Activated CD4-positive, CD25-positive, alpha-beta regulatory T cell treated with anti-CD3 and anti-CD28 coated beads, Interleukin-2, amount 50 U/mL, for 72 hours (primary cell): ENCODE measurements around the gene ZNF512B.
"Not testable (repeated sequence)": the region's sequence is repeated elsewhere in the genome, so short reads cannot be mapped to it uniquely, and the experiment has no call there.

ENCODE experiments used
- DNase-seq: peaks from one replicate; pipeline ENCODE4 v3.0.0; 2021

ZNF512B gene

DNA sequence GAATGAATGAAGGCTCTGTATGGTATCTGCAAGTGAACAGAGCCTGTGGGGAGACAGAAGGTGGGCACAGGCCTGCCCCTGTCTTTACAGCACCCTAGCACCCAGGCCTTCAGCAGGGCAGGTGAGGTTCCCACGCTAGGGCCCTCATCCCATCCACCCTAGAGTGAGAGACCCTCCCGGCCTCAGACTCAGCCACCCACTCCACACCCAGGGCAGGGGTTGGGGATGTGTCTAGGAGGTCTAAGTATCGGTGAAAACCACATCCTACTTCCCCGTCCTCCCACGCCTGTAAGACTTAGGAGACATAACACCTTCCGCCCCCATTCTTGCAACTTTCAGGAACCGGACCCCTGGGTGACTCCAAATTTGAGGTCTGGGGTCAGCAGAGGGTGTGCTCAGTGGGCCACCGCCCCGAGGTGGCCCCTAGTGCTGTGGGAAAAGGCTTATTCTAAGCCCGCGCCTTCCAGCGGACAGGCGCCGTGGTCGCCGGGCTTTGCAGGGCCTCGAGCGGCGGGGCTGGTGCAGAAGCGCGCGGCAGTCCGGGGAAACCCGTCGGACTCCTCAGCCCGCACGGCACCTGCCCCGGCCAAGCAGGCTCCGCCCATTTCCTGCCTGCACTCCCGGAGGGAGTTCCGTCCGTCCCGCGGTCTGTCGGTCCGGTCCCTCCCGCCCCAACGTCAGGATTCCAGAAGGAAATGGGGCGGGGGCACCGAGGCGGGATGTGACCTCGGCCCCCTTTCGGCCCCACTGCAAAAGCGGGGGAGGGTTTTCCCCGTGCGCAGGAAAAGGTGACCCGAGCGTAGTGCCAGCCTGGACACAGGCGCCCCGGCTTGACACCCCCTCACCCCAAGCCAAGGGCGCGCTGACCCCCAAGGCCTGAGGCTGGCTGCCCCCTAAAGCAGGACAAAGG is 8.8 kb upstream of the ZNF512B start:
- DNase-seq: peak; percentile 76

DNA sequence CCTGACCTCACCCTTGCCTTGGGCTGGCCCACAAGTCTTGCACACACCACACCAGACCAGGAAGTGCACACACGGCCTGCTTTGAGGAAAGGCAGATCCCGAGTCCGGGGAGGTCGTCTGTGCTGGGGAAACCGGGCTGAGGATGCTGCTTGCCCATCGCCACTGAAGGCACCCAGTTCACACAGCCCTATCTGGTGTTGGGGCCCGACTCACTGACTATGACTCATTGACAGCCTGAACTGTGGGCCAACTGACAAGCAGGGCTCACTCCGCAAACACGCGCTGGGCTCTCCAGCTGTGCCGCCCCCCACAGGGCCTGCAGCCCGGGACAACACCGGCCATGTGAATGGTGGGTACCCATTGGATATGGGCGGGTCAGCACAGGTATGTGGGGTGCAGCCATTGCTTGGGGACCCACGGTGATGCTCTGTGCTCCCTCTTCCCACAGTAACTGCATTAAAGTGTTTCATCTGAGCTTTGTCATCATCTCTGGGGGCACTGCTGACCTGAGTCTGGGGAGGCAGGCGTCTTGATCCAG is 8.1 kb upstream of the ZNF512B start:
- peak; percentile 60 for DNase-seq

DNA sequence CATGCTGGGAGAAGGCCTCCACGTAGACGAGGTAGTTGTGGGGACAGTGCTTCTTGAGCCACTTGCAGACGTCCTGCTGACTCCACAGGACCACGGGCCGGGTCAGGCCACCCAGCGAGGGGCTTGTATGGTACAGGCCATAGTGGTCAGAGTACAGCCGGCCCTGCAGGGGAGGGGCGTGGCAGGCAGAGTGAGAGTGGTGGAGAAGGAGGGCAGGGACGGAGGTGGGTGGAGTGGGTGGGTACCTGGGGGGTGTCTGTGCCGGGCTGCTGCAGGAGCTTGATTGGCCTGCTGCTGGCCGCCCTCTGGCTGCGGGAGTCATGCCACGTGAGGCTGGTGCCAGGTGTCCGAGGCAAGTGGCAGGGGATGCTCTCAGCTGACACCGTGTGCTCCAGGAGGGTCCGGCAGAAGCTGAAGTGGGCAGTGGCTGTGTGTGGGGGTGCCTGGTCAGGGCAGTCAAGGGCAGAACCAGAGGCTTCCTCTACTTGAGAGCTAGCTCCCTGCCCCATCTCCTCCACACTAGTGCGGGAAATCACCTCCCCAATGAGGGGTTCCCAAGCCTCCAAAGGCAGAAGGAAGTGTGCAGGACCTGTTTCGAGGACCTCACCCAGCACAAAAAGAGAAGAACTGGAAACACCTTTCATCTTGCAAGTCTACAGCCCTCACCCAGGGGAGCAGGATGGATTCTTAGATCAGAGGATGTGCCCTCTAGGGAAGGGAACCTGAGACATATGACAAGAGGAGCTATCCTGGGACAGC is 7.4 kb upstream of the ZNF512B start:
- no peak for DNase-seq

DNA sequence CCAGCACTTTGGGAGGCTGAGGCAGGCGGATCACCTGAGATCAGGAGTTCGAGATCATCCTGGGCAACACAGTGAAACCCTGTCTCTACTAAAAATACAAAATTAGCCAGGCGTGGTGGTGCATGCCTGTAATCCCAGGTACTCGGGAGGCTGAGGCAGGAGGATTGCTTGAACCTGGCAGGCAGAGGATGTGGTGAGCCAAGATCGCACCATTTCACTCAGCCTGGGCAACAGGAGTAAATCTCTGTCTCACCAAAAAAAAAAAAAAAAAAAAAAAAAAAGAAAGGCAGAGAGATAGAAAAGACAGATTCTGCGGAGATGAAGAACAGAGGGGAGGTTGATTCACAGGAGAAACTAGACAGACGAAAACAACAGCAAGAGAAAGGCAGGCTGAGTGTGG is 6.8 kb upstream of the ZNF512B start:
- not testable (repeated sequence) for DNase-seq

DNA sequence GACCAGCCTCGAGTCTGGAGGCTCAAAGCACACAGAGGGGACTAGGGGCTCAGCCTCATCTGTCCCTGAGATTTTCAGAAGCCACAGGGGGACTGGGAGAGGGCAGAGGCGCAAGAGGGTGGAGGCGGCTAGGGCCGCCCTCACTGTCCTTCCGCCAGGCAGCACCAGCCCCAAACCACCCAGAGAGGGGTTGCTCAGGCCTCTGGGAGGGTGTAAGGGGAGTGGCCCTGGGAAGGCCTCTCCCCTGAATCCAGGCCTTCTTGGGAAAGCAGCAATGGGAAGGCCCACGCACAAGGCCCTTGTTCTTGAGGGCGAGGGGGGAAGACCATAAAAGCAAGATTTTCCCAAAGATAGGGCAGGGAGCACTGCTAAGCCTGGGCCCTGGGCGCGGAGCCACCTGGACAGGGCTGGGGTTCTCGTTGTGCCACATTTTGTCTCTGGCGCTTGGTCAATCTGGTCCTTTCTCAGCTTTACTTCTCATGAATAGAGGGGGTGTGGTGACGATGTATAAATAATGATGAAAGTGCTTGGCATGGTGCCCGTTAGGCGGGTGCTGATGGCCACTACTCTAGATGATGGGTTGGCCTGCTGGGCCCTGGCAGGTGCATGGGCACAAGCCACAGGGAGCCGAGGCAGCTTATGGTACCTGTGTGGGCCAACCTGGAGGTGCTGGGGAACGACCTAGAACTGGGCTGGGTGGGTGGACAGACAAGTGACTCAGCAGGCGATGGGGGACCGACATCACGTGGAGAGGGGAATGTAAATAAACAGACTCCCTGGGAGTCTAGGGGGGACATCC is 4.9 kb upstream of the ZNF512B start:
- DNase-seq: no peak

DNA sequence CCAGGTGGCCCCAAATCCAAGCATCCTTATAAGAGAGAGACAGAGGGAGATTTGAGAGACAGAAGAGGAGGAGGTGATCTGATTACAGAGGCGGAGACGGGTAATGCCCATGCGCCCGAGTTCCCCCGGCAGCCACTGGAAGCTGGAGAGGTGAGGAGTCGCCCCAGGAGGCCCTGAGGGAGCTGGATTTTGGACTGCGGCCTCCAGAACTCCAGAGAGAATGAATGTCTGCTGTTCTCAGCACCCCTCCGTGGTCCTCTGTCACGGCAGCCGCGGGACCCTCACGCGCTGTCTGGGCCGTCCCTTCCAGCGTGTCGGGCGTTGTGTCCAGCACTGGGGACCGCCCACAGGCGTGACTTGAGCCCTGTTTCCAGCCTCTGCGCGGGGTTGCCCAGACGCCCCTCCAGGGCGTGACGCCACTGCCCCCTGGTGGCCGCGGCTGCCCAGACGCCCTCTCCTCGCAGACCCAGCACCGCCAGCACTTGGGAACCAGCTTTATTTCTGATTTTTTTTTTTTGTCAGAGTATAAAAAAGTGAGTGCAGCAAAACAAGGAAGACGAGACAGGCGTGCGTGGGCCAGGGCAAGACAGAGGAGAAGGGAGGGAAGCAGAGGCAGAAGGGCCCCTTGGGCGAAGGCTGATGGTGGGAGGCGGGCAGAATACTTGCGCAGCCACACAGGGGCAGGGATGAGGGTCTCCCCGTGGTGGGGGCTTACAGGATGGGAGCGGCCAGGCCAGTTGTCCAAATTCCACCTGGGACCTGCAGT is 4.1 kb upstream of the ZNF512B start:
- peak; percentile 89 for DNase-seq

DNA sequence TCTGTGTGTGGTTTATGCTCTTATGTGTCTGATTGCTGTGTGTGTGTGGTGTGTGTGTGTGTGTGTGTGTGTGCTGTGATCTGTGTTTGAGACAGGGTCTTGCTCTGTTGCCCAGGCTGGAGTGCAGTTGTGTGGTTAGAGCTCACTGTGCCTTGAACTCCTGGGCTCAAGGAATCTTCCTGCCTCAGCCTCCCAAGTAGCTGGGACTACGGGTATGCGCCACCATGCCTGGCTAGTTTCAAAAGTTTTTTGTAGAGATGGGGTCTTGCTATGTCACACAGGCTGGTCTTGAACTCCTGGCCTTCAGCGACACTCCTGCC is 3.4 kb upstream of the ZNF512B start:
- DNase-seq: no peak

DNA sequence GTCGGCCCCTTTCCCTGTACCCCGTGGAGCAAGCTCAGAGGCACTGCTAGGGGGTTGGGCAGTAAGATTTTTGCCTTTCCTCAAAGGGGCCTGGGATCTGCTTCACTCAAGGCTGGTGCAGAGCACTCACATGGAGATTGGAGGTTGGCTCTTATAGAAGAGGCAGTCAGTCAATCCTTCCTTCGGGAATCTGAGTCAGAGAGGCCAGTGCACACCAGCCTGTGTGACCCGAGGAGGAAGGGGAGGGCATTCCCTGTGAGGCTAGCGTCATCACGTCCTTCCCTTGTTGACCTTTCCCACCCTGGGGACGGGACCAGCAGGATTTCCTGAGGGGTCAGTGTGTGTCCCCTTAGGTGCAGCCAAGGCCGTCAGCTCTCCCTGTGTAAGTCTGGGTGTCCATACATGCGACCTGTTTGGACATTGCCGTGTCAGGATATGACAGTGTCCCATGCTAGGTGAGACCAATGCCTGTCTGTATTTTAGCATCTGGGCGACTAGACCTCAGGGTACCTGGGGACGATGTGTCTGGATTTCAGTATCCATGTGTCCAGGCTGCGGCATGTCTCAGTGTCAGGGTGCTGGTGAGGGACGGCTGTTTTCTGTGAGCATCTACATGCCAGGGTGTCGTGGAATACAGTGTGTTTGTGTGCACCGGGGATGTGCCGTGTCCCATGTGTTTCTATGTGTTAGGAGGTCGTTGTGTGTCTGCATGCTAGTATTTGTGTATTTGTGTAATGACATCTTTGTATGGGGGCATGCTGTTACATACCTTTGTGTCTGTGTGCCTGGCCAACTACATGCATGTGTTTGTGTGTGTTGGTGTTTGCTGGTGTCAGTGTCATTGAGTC is 2.8 kb upstream of the ZNF512B start:
- no peak for DNase-seq

DNA sequence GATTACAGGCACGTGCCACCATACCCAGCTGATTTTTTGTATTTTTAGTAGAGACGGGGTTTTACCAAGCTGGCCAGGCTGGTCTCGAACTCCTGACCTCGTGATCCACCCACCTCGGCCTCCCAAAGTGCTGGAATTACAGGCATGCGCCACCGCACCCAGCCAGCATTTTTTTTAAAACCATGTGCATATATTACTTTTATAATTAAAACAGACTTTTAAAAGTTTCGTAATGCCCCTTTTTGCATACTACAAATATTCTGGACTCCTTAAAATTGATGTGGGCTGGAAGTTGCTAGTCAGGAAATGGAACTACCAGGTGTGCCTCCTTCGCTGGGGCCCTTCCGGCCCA is 2.2 kb upstream of the ZNF512B start:
- not testable (repeated sequence) for DNase-seq

DNA sequence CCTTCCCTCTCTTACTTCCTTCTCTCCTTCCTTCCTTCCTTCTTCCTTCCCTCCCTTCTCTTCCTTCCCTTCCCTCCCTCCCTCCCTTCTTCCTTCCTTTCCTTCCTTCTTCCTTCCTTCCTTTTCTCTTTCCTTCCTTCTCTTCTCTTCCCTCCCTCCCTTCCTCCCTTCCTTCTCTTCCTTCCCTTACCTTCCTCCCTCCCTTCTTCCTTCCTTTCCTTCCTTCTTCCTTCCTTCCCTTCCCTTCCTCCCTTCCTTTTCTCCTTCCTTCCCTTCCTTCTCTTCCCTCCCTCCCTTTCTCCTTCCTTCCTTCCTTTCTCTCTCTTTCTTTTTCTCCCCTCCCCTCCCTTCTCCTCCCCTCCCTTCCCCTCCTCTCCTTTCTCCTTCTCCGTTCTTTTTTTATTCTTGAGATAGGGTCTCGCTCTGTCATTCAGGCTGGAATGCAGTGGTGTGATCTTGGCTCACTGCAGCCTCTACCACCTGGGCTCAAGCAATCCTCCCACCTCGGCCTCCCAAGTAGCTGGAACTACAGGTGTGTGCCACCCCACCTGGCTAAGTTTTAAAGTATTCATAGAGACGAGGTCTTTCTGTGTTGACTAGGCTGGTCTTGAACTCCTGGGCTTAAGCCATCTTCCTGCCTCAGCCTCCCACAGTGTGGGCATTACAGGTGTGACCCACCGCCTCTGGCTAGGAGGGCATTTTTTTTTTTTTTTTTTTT is 1.1 kb upstream of the ZNF512B start:
- DNase-seq: no peak

DNA sequence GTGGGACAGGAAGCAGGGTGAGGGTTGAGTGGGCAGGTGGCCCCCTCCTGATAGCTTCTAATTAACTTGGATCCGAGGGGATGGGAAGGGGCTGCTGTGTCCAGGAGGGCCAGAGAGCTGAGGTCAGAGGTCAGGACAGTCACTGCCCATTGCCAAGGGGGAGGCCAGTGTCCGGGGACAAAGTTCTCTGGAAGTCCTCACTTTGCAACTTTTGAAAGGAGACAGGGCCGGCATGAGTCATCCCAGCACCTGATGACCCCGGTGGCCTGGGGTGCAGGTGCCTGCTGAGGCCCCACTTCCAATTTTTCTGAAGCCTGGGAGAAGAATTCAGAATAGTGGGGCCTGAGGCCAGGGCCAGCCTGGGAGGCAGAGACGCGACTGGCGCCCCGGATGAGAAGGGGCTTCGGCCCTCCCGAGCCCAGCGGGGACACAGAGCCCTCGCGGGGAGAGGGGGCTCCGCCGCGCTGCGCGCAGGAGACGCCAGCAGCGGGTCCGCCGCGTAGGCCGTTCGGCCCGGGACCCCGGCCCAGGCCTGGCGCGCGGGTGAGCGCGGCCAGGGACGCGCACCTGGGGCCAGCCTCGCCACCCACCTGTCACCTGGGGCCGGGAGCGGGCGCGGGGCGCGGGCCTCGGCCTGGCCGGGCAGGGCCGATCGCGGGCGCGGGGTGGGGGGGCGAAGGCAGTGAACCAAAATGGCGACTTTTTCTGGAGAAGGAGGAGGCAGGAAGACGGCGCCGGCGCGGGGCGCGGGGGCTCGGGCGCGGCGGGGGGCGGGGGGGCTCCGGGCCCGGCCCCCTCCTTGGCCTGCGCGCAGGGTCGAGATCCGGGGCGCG is 586 bp downstream of the ZNF512B start:
- peak; percentile 49 for DNase-seq

DNA sequence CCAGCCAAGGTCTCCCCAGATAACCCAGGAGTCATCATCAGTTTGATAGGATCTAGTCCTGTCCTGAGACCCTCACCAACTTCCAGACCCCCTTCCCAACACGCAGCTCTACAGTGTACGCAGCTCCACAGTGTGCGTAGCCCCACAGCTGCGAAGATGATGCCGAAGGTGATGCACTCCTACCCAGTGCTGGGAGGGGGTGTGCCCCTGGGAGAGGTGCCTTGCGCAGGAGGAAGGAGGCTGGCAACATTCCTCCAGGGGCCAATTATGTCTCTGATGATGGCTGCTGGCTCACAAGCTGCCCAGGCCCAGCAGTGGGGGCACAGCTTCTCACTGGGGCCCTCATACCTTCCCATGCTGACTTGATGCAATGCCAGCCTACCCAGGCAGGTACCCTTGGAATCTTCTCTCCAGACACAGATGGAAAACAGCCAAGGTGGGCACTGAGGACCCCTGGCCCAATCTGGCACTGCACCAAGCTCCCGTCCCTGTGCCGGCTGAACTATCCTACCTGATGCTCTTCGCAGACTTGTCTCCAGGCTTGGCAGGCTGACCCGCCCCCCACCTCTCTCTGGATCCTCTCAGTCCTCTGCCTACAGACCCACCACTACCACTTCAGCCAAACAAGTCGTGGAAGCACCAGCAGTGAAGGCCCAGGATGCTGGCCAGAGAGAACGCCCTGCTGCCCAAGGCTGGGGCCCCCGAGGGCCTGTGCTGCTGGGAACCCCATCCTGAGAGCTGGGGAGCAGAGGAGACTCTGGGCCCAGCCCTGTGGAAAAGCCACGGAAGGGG is 1.4 kb downstream of the ZNF512B start:
- DNase-seq: peak; percentile 29

DNA sequence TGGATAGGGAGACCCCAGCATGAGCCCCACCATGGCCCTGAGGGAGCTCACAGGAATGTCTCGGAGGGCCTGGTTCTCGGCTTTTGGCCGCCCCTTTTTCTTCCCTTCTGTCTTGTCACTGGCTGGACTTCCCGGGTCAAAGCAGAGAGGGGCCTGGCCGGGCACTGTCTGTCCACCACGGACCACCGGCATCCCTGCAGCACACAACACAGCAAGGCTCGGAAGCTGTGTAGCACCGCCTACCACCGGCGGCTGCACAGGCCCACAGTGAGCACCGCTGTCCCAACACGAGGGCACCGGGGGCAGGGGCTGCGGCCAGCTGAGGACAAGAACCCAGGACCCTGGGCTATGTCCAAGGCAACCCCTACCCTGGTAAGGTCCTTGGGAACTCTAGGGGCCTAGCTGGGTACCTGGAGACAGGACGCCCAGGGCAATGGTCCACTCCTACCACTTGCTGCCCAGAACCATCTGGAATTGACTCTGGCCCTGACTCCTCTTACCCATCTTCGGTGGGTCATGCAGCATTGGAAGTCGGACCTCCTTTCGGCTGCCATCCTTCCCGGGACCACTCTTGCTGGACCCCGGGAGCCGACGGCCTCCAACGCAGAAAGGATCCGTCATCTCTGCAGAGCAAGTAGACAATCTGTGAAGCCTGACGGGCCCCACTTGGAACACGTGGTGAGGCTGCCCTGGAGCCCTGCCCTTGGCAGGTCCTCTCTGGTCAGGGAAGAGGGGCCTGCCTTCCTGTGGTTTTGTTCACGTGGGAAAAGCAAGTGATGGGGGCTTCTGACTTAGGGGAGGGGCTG is 2.2 kb downstream of the ZNF512B start:
- no peak for DNase-seq

DNA sequence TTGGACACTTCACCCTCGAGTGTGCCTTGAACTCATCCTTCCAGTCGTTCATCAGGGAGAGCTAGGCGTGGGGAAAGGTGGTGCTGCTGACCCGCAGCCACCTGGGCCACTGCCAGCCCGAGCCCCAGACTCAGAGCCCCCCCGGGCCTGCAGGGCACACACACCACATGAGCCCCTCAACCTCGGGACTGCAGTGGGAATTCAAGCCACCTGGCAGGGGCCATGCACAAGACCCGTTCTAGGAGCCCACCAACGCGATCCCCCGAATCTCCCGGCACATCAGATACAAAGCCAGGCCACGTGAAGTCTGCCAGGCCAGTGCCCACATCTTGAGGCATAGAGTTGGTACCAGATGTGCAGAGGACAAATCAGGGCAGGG is 2.8 kb downstream of the ZNF512B start:
- no peak for DNase-seq

DNA sequence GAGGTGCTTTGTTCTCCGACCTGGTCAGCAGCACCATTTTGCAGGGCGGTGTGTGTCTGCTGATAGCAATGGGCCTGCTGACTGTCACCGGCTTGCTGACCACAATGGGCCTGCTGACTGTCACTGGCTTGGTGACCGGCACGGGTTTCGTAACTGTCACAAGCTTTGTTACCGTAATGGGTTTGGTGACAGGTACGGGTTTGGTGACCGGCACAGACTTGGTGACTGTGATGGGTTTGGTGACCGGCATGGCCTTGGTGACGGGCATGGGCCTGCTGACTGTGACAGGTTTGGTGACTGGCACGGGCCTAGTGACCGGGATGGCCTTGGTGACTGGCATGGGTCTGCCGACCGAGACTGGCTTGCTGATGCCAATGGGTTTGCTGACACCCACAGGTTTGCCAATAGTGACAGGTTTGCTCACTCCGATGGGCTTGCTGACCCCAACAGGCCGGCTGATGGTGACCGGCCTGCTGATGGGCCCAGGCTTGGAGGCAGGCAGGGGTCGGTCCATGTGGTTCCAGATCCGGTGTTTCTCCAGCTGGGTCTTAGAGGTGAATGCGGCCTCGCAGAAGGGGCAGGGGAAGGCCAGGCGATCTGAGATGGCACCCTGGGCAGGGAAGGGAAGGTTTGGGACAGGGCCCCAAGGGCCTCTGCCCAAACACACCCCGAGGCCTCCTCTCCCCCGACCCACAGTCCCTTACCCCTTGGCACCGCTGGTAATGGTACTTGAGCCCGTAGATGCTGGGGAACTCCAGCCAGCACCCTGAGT is 3.4 kb downstream of the ZNF512B start:
- DNase-seq: no peak

DNA sequence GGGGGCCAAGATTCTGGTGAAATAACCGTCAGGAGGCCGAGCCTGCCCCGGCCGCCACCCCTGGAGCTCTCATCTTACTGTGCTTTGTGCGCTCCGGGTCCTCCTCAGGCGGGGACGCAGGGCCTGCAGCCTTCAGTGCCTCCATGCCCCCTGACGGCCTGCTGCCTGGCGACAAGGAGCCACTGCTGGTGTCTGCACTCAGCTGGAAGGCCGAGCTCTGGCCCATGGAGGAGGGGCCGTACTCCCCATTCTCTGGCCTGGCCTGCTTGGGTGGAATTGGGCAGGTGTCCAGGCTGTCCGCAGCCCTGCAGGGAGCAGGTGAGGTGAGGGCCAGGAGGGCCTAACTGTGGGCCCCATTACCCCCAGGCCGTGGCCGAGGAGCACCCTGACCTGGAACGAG is 5.3 kb downstream of the ZNF512B start:
- no peak for DNase-seq

DNA sequence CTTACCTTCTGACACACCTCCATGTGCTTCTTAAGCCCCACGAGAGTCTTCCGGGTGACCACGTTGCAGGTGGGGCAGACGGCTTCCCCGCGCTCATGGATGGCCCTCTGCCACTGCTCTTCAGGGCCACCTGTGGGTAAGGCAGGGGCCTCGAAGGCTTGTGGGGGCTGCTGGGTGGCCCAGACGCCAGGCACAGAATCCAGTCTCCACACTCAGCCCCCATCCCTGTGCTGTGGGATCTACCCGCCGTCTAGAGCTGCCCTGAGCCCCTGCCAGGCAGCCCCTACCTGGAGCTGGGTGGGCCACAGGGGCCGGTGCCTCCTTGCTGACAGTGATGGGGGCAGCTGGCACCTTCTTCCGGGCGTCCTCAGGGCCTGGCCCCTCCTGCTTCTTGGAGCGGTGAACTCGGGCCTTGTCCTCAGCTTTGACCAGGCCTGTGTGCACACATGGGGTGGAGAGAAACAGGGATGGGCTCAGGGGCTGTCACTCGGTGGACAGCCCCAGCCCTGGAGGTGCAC is 5.9 kb downstream of the ZNF512B start:
- DNase-seq: no peak
